ENCODE measurements around the gene KCNJ5. TPM values are rescaled to one million over a fixed set of nuclear protein-coding genes. Genes with fewer than 3 reads are reported as not detected.

KCNJ5 gene
- polyA plus RNA-seq, 2 of the 4 experiments (the other 2 are of a cell fraction) = 0.04 TPM; not detected in 1

DNA sequence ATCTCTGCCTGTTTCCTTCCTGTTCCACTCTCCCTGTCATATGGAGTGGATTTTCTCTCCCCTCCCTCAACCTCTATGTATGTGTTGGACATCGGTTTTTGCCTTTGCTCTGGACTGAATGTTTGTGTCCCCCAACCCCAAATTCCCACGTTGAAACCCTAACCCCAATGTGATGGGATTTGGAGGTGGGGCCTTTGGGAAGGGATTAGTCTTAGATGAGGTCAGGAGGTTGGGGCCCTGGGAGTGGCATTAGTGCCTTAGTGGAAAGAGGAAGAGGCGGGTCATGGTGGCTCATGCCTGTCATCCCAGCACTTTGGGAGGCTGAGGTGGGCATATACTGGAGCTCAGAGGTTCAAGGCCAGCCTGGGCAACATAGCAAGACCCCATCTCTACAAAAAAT, 39.9 kb downstream of the KCNJ5 start:
- no peak for TF ChIP-seq HOXA7 (CRISPR knock-in tag; IDR thresholded peaks at IDR 0.05)
- no peak for TF ChIP-seq ZFP36 (IDR thresholded peaks at IDR 0.05; ENCODE audit: borderline replicate concordance, partially characterized antibody)
- no peak for TF ChIP-seq HOXB5 (CRISPR knock-in tag; IDR thresholded peaks at IDR 0.05)
- TF ChIP-seq SREBF2 (IDR thresholded peaks at IDR 0.05) = no peak
- TF ChIP-seq RAD21 (conservative IDR thresholded peaks at IDR 0.05 in 1 of 2, IDR thresholded peaks at IDR 0.05 in 1 of 2) = no peak
- no peak for TF ChIP-seq SMC3 (IDR thresholded peaks at IDR 0.05)
- TF ChIP-seq ZSCAN20 (CRISPR knock-in tag; IDR thresholded peaks at IDR 0.05) = no peak
- no peak for TF ChIP-seq ESRRA (IDR thresholded peaks at IDR 0.05; ENCODE audit: borderline replicate concordance, low read length)
- no peak for TF ChIP-seq JUNB (IDR thresholded peaks at IDR 0.05)
- no peak for TF ChIP-seq MAZ (IDR thresholded peaks at IDR 0.05; ENCODE audit: borderline replicate concordance, low read depth, low read length)
- no peak for TF ChIP-seq NFE2L2 (conservative IDR thresholded peaks at IDR 0.05; ENCODE audit: low read length)
- no peak for TF ChIP-seq FOXS1 (CRISPR knock-in tag; IDR thresholded peaks at IDR 0.05)
- TF ChIP-seq POLR2AphosphoS2 (conservative IDR thresholded peaks at IDR 0.05; ENCODE audit: low read length) = no peak
- TF ChIP-seq RCOR1 (IDR thresholded peaks at IDR 0.05; ENCODE audit: low read depth, low read length) = no peak
- Histone ChIP-seq H3K9me3 (no peaks in the 10 kb centered on the region), H3K27ac (no peak overlapping the region), H3K4me1 (no peaks in the 10 kb centered on the region), H3K4me2 (no peak overlapping the region), H3K4me3 (no peak overlapping the region)
- POLR2A ChIA-PET = no interaction called here
- DNase-seq (ENCODE audit: low read depth in 1 of 2, low spot score in 1 of 2) (no peak), ATAC-seq (no peak), FAIRE-seq (no peak)
- WGBS (ENCODE audit: missing lambda C conversion rate) = 60% methylated on average over 3 of the region's 3 CpGs
- CTCF ChIA-PET = interaction anchor here (1.2 kb wide), 1 partner anchor 25 kb away, joined by 3 read pairs; no protein-coding TSS in a partner anchor

DNA sequence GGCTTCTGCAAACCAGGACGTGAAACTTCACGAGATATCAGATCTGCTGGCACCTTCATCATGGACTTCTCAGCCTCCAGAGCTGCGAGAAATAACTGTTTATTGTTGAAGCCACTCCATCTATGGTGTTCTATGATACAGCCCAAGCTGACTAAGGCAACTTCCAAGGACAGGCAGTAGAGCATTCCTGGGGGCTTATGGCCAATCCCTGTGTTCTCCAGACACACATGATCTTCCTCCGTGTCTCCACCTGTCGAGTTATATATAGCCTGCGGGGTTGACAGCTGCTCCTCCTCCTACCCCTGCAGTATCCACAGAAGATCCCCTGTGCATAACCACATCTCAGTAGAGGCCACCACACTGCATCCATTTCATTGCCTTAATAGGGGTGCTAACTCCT, 40.5 kb downstream of the KCNJ5 start:
- ChIA-PET CTCF (interaction anchor here (1.0 to 1.9 kb wide), 3 partner anchors 24 to 46 kb away, joined by 3 to 6 read pairs (median 5); no protein-coding TSS in a partner anchor), POLR2A (no interaction called here)
- Histone ChIP-seq H3K4me1 (no peaks in the 10 kb centered on the region), H3K4me3 (no peak overlapping the region), H3K9me3 (no peaks in the 10 kb centered on the region), H3K27ac (no peak overlapping the region), H3K4me2 (no peak overlapping the region)
- TF ChIP-seq CHD2 (IDR thresholded peaks at IDR 0.05; ENCODE audit: low read length, partially characterized antibody) (no peak), HDAC2 (IDR thresholded peaks at IDR 0.05) (no peak), RNF2 (IDR thresholded peaks at IDR 0.05; ENCODE audit: borderline replicate concordance, low read depth) (no peak), BHLHE40 (IDR thresholded peaks at IDR 0.05; ENCODE audit: low read depth, low read length) (no peak), CHD4 (IDR thresholded peaks at IDR 0.05; ENCODE audit: borderline replicate concordance) (no peak), MAZ (IDR thresholded peaks at IDR 0.05; ENCODE audit: borderline replicate concordance, low read depth, low read length) (no peak), FOSB (CRISPR knock-in tag; IDR thresholded peaks at IDR 0.05) (no peak), NR3C1 (IDR thresholded peaks at IDR 0.05) (no peak), ZNF302 (CRISPR knock-in tag; IDR thresholded peaks at IDR 0.05) (no peak), NFE2L2 (conservative IDR thresholded peaks at IDR 0.05; ENCODE audit: low read length) (no peak)
- TF ChIP-seq, protein P1, sequence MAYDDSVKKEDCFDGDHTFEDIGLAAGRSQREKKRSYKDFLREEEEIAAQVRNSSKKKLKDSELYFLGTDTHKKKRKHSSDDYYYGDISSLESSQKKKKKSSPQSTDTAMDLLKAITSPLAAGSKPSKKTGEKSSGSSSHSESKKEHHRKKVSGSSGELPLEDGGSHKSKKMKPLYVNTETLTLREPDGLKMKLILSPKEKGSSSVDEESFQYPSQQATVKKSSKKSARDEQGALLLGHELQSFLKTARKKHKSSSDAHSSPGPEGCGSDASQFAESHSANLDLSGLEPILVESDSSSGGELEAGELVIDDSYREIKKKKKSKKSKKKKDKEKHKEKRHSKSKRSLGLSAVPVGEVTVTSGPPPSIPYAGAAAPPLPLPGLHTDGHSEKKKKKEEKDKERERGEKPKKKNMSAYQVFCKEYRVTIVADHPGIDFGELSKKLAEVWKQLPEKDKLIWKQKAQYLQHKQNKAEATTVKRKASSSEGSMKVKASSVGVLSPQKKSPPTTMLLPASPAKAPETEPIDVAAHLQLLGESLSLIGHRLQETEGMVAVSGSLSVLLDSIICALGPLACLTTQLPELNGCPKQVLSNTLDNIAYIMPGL (CRISPR knock-in tag; IDR thresholded peaks at IDR 0.05; ENCODE audit: borderline replicate concordance) = no peak
- TF ChIP-seq, protein P2, sequence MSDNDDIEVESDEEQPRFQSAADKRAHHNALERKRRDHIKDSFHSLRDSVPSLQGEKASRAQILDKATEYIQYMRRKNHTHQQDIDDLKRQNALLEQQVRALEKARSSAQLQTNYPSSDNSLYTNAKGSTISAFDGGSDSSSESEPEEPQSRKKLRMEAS (IDR thresholded peaks at IDR 0.05) = no peak
- FAIRE-seq (no peak), DNase-seq (ENCODE audit: low read depth in 1 of 2, low spot score in 1 of 2) (no peak), ATAC-seq (no peak; a peak in 1 of 6 replicates)
- WGBS (ENCODE audit: missing lambda C conversion rate) = 66% methylated on average over 6 of the region's 6 CpGs

All from A549 (cell line).